ENCODE results near the gene SEMA3C. TPM values are rescaled to one million over a fixed set of nuclear protein-coding genes. Genes with fewer than 3 reads are reported as not detected.

SEMA3C gene
- total RNA-seq, 1 experiment from 2014 or later: 39.3 TPM

- no peaks in the 10 kb centered on the region for H3K27me3 ChIP-seq
- peak in 1 of 2 experiments; percentile 10 for DNase-seq
- H3K27ac ChIP-seq: no peak overlapping the region
- H3K36me3 ChIP-seq: peaks cover 6% of the 10 kb centered on the region
- H3K9me3 ChIP-seq (replicated peaks): no peaks in the 10 kb centered on the region
- H3K4me1 ChIP-seq: no peaks in the 10 kb centered on the region
- no peak overlapping the region for H3K4me3 ChIP-seq
Measured at GRCh38 chr7:80771523-80771922, 147.3 kb downstream of the SEMA3C start.

- H3K27ac ChIP-seq: no peak overlapping the region
- no peaks in the 10 kb centered on the region for H3K9me3 ChIP-seq (replicated peaks)
- no peaks in the 10 kb centered on the region for H3K27me3 ChIP-seq
- H3K36me3 ChIP-seq: peaks cover 6% of the 10 kb centered on the region
- DNase-seq: no peak
- H3K4me1 ChIP-seq: no peaks in the 10 kb centered on the region
- H3K4me3 ChIP-seq: no peak overlapping the region
Measured at GRCh38 chr7:80770675-80771081, 148.2 kb downstream of the SEMA3C start.

- H3K27ac ChIP-seq: no peak overlapping the region
- H3K36me3 ChIP-seq: peaks cover 6% of the 10 kb centered on the region
- H3K9me3 ChIP-seq (replicated peaks): no peaks in the 10 kb centered on the region
- H3K4me3 ChIP-seq: no peak overlapping the region
- no peaks in the 10 kb centered on the region for H3K4me1 ChIP-seq
- DNase-seq: no peak
- H3K27me3 ChIP-seq: no peaks in the 10 kb centered on the region
Measured at GRCh38 chr7:80770061-80770460, 148.8 kb downstream of the SEMA3C start.

- Histone ChIP-seq H3K4me1 (no peaks in the 10 kb centered on the region), H3K27ac (no peak overlapping the region), H3K27me3 (no peaks in the 10 kb centered on the region), H3K4me3 (no peak overlapping the region), H3K9me3 (replicated peaks) (no peaks in the 10 kb centered on the region), H3K36me3 (peaks cover 6% of the 10 kb centered on the region)
- DNase-seq: no peak
Measured at GRCh38 chr7:80768756-80769155, 150.1 kb downstream of the SEMA3C start.

- H3K4me3 ChIP-seq: no peak overlapping the region
- H3K9me3 ChIP-seq (replicated peaks): no peaks in the 10 kb centered on the region
Measured at GRCh38 chr7:80767654-80768053, 151.2 kb downstream of the SEMA3C start.

GRCh38 chr7:80766724-80767123, 152.1 kb downstream of the SEMA3C start:
- no peak overlapping the region for H3K4me3 ChIP-seq
- no peaks in the 10 kb centered on the region for H3K4me1 ChIP-seq
- H3K9me3 ChIP-seq (replicated peaks): no peaks in the 10 kb centered on the region
- DNase-seq: no peak
- H3K27ac ChIP-seq: no peak overlapping the region
- H3K36me3 ChIP-seq: peaks cover 3% of the 10 kb centered on the region; the same call in 1 of the 2 replicates
- H3K27me3 ChIP-seq: no peaks in the 10 kb centered on the region

More at GRCh38 chr7:80767654-80768053, 151.2 kb downstream of the SEMA3C start:
- Histone ChIP-seq H3K27me3 (no peaks in the 10 kb centered on the region), H3K27ac (no peak overlapping the region), H3K4me1 (no peaks in the 10 kb centered on the region), H3K36me3 (peaks cover 3% of the 10 kb centered on the region)
- DNase-seq: no peak

- Histone ChIP-seq H3K9me3 (replicated peaks) (no peaks in the 10 kb centered on the region), H3K4me3 (no peak overlapping the region), H3K27ac (no peak overlapping the region), H3K4me1 (no peaks in the 10 kb centered on the region), H3K36me3 (peaks cover 3% of the 10 kb centered on the region; the same call in 1 of the 2 replicates), H3K27me3 (no peaks in the 10 kb centered on the region)
- DNase-seq: no peak
Measured at GRCh38 chr7:80764132-80764531, 154.7 kb downstream of the SEMA3C start.

GRCh38 chr7:80763704-80764103, 155.1 kb downstream of the SEMA3C start:
- DNase-seq: no peak

GRCh38 chr7:80763289-80763688, 155.6 kb downstream of the SEMA3C start:
- Histone ChIP-seq H3K27ac (no peak overlapping the region), H3K36me3 (peaks cover 9% of the 10 kb centered on the region), H3K27me3 (no peaks in the 10 kb centered on the region), H3K9me3 (replicated peaks) (no peaks in the 10 kb centered on the region), H3K4me3 (no peak overlapping the region), H3K4me1 (no peaks in the 10 kb centered on the region)
- DNase-seq: no peak

More at GRCh38 chr7:80763704-80764103, 155.1 kb downstream of the SEMA3C start:
- Histone ChIP-seq H3K27me3 (no peaks in the 10 kb centered on the region), H3K4me1 (no peaks in the 10 kb centered on the region), H3K36me3 (peaks cover 5% of the 10 kb centered on the region), H3K27ac (no peak overlapping the region), H3K4me3 (no peak overlapping the region), H3K9me3 (replicated peaks) (no peaks in the 10 kb centered on the region)

GRCh38 chr7:80760292-80760691, 158.6 kb downstream of the SEMA3C start:
- H3K9me3 ChIP-seq (replicated peaks): no peaks in the 10 kb centered on the region
- H3K4me3 ChIP-seq: no peak overlapping the region
- no peaks in the 10 kb centered on the region for H3K4me1 ChIP-seq
- H3K27ac ChIP-seq: no peak overlapping the region
- DNase-seq: no peak
- H3K36me3 ChIP-seq: peaks cover 22% of the 10 kb centered on the region
- no peaks in the 10 kb centered on the region for H3K27me3 ChIP-seq

GRCh38 chr7:80752954-80753690, 165.7 kb downstream of the SEMA3C start:
- no peaks in the 10 kb centered on the region for H3K27me3 ChIP-seq
- DNase-seq: no peak
- H3K9me3 ChIP-seq (replicated peaks): no peaks in the 10 kb centered on the region
- H3K36me3 ChIP-seq: peaks cover 12% of the 10 kb centered on the region
- H3K4me3 ChIP-seq: no peak overlapping the region
- H3K27ac ChIP-seq: no peak overlapping the region
- H3K4me1 ChIP-seq: no peaks in the 10 kb centered on the region

- Histone ChIP-seq H3K4me1 (no peaks in the 10 kb centered on the region), H3K27me3 (no peaks in the 10 kb centered on the region), H3K36me3 (peaks cover 6% of the 10 kb centered on the region; the same call in 1 of the 2 replicates), H3K4me3 (no peak overlapping the region), H3K9me3 (replicated peaks) (no peaks in the 10 kb centered on the region), H3K27ac (no peak overlapping the region)
- no peak for DNase-seq
Measured at GRCh38 chr7:80749270-80749669, 169.6 kb downstream of the SEMA3C start.

GRCh38 chr7:80748363-80749042, 170.3 kb downstream of the SEMA3C start:
- H3K9me3 ChIP-seq (replicated peaks): no peaks in the 10 kb centered on the region
- DNase-seq: no peak
- no peak overlapping the region for H3K4me3 ChIP-seq
- no peaks in the 10 kb centered on the region for H3K27me3 ChIP-seq
- H3K36me3 ChIP-seq: peaks cover 6% of the 10 kb centered on the region; the same call in 1 of the 2 replicates
- no peak overlapping the region for H3K27ac ChIP-seq
- H3K4me1 ChIP-seq: no peaks in the 10 kb centered on the region

- H3K4me3 ChIP-seq: no peak overlapping the region
- H3K27ac ChIP-seq: no peak overlapping the region; the same call in 1 of the 2 replicates
- H3K9me3 ChIP-seq (replicated peaks): no peaks in the 10 kb centered on the region
- DNase-seq: peak in 1 of 2 experiments; percentile 6
- H3K36me3 ChIP-seq: peaks cover 4% of the 10 kb centered on the region; the same call in 1 of the 2 replicates
- peaks cover 14% of the 10 kb centered on the region for H3K4me1 ChIP-seq
- no peaks in the 10 kb centered on the region for H3K27me3 ChIP-seq
Measured at GRCh38 chr7:80740778-80741545, 177.9 kb downstream of the SEMA3C start.

Measured in SJCRH30 (cell line).